Measurements from ENCODE around the gene ZBTB46.

The ZBTB46 gene

GRCh38 chr20:63702036-63702665 lies 128.9 kb downstream of the ZBTB46 start:
- no peak for DNase-seq

DNA sequence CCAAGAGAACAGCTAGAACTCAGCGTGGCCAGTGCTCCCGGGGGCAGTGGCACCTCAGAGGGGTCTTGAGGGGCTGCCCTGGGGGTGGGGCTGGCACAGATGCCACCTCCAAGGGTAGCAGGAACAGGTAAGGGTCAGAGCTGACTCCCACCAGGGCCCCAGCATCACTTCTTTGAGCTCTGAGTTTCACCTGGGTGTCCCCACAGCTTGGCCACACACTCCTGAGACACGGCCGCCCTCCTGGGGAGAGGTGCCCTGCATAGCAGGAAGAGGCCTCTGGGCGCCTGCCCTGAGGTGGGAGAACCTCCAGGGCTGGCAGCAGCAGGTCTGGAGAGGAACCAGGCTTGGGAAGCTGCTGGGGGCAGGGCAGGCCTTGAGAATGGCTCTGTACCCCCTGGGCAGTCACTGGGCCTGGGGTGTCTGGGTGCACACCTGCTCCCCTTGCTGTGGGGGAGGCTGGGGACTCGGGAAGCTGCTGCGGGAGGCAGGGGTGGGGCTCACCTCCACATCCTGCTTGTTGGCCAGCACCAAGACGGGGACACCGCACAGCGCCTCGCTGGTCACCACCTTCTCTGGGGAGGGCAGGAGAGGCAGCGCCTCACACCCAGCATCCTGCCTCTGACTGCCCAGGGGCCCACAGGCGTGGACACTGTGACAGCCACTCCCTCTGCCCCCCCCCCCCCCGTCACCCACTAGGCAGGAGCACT lies 129.6 kb downstream of the ZBTB46 start:
- no peak for DNase-seq

- DNase-seq, result no peak
Measured at GRCh38 chr20:63701051-63701328, 130.1 kb downstream of the ZBTB46 start.

GRCh38 chr20:63700199-63701050 lies 130.6 kb downstream of the ZBTB46 start:
- no peak for DNase-seq

DNA sequence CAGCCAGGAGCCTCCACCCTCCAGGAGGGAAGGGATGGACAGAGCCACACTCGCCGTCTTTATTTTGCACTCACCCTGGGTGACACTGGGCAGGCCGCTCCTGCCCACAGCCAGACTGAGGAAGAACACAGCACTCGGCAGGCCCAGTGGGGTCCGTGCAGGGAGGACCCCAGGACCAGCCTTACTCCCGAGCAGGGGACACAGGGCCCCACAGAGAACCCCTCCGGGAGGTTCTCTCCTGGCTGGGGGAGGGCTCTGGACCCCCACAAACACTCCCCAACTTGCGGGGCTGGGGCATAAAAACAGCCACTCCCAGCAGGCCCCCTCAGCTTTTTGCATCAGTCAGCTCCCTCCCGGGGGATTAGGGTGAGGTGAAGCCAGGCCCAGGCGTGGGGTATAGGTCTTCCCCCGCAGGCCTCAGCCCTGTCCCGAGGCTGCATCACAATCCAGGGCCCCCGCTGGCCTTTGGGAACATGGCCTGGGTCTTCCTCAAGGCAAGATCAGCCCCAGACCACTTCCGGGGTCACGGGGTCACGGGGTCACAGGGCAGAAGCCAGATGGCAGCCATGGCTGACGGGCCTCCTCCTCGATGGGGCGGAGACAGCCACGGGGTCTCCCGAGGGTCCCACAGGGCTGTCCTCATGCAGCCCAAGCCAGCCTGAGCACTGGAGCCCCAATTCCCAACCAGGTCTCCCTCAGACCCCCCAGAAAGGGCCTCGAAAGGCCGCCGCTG lies 131.4 kb downstream of the ZBTB46 start:
- DNase-seq, result no peak

DNA sequence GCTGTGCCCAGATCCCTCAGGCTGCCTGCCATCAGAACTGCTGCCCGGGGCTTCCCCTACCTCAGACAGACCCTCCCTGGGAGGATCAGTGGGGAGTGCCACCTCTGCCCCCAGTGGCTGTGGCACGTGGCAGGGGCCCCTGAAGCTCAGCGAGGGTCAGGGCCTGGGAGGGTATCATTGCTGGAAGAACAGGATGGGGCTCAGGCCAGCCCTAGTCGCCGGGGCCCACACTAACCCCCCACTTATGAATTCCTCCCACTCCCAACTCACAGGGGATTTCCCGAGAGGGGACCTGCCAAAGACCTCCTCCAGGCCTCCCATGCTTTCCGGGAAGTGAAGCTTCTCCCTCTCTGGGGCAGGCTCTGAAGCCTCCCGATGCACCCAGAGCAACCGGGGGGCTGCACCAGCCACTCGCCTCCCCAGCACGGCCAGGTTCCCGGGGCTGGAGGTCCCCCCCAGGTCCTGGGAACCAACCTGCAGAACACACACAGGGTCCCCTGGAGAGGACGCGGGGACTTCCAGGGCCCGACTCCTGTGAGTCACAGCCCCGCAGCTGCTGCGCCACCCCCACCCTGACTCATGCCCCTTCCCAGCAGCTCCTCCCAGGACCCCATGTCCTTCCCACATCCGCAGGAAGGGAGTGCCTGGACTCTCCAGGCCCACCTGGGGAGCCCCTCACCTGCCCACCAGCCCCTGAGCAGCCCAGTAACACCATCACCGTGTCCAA lies 132.2 kb downstream of the ZBTB46 start:
- peak; percentile 92 for DNase-seq

DNA sequence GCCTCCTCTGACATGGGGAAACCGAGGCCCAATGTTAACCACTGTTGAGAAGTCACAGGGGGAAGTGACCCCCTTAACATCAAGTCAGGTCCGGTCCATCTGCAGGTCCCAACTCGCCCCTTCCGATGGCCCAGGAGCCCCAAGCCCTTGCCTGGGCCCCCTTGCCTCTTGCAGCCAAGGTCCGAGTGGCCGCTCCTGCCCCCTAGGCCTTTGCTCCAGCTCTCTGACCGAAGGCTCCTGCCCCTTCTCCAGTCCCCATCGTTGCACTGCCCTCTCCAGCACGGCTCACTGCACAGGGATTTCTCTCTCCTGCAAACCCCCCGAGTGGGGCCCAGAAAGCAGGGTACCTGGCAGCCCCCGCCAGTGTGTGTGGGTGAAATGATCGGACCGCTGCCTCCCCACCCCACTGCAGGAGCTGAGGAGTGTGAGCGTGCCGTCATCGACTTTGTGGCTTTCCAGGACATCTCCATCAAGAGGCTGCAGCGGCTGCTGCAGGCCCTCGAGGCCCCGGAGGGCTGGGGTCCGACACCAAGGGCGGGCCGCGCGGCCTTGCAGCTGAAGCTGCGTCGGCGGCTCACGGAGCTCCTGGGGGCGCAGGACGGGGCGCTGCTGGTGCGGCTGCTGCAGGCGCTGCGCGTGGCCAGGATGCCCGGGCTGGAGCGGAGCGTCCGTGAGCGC lies 133.1 kb downstream of the ZBTB46 start:
- DNase-seq, result no peak

DNA sequence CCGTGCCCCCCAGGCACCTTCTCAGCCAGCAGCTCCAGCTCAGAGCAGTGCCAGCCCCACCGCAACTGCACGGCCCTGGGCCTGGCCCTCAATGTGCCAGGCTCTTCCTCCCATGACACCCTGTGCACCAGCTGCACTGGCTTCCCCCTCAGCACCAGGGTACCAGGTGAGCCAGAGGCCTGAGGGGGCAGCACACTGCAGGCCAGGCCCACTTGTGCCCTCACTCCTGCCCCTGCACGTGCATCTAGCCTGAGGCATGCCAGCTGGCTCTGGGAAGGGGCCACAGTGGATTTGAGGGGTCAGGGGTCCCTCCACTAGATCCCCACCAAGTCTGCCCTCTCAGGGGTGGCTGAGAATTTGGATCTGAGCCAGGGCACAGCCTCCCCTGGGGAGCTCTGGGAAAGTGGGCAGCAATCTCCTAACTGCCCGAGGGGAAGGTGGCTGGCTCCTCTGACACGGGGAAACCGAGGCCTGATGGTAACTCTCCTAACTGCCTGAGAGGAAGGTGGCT lies 133.7 kb downstream of the ZBTB46 start:
- DNase-seq, result no peak

GRCh38 chr20:63696628-63697356 lies 134.3 kb downstream of the ZBTB46 start, which contains the start of gene TNFRSF6B:
TNFRSF6B (plus strand) TSS chr20:63696652; CDS start chr20:63696768, 116 bp downstream.
- DNase-seq, result no peak

- no peak for DNase-seq
Measured at GRCh38 chr20:63696306-63696627, 134.8 kb downstream of the ZBTB46 start.

DNA sequence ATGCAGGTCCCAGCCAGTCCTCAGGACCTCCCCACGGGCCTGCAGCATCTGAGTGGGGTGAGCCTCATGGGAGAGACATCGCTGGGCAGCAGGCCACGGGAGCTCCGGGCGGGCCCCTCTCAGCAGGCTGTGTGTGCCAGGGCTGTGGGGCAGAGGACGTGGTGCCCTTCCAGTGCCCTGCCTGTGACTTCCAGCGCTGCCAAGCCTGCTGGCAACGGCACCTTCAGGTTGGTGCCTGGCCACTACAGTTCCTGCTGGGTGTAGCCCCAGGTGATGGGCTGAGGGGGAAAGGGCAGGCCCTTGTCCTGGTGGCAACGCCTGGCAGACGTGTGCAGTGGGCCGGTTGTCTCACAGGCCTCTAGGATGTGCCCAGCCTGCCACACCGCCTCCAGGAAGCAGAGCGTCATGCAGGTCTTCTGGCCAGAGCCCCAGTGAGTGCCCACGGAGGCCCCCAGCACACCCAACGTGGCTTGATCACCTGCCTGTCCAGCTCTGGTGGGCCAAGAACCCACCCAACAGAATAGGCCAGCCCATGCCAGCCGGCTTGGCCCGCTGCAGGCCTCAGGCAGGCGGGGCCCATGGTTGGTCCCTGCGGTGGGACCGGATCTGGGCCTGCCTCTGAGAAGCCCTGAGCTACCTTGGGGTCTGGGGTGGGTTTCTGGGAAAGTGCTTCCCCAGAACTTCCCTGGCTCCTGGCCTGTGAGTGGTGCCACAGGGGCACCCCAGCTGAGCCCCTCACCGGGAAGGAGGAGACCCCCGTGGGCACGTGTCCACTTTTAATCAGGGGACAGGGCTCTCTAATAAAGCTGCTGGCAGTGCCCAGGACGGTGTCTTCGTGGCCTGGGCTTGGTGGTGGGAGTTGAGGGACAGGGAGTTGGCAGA lies 135.4 kb downstream of the ZBTB46 start:
- no peak for DNase-seq

DNA sequence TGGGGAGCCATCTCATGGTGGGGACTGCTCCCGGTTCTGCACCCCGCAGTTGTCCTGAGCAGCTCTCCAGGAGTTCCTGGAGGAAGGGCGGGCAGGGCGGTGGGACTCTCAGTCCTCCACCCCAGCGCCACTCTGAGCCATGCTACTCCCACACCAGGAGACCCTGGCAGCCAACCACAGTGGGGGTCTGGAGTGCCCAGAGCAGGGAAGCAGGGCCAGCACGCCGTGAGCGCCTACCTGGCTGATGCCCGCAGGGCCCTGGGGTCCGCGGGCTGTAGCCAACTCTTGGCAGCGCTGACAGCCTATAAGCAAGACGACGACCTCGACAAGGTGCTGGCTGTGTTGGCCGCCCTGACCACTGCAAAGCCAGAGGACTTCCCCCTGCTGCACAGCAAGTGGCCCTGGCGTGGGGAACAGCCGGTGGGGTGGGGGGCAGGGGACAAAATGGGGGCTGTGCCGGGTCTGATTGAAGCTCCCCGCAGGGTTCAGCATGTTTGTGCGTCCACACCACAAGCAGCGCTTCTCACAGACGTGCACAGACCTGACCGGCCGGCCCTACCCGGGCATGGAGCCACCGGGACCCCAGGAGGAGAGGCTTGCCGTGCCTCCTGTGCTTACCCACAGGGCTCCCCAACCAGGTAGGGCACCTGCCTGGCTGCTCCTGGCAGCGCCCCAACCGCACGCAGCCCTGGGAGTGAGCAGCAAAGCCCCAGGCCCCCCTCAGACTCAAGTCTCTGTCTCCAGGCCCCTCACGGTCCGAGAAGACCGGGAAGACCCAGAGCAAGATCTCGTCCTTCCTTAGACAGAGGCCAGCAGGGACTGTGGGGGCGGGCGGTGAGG lies 136.3 kb downstream of the ZBTB46 start:
- no peak for DNase-seq

GRCh38 chr20:63693733-63694583 lies 137.1 kb downstream of the ZBTB46 start:
- DNase-seq, result no peak
